Neuronal stem cell (in vitro differentiated cells): Measurements from ENCODE around the gene NUDT7.

ENCODE experiments used
- DNase-seq: peaks from one replicate; pipeline ENCODE4 v3.0.0-alpha.2; 2013; ENCODE audit warnings: low spot score
- H2AFZ ChIP-seq: one replicate; pipeline ENCODE4 v1.6.1; 2013; ENCODE audit warnings: mild to moderate bottlenecking, low read length, inconsistent platforms
- H2AK5ac ChIP-seq: 2 replicates; pipeline ENCODE4 v1.6.1; 2013; ENCODE audit warnings: low read depth, mild to moderate bottlenecking, inconsistent platforms, low read length, moderate library complexity, mixed read lengths
- H2BK120ac ChIP-seq: 2 replicates; pipeline ENCODE4 v1.6.1; 2013; ENCODE audit warnings: low read depth, mild to moderate bottlenecking, inconsistent platforms, low read length, moderate library complexity, mixed read lengths
- H2BK12ac ChIP-seq: one replicate; pipeline ENCODE4 v1.6.1; 2013; ENCODE audit warnings: low read length, inconsistent platforms
- H2BK15ac ChIP-seq: 2 replicates; pipeline ENCODE4 v1.6.1; 2013; ENCODE audit warnings: mild to moderate bottlenecking, low read length, inconsistent platforms, mixed read lengths
- H2BK5ac ChIP-seq: one replicate; pipeline ENCODE4 v1.6.1; 2013; ENCODE audit warnings: inconsistent platforms, mild to moderate bottlenecking, low read length, moderate library complexity
- H3K14ac ChIP-seq: one replicate; pipeline ENCODE4 v1.6.1; 2013; ENCODE audit warnings: low read length, inconsistent platforms
- H3K18ac ChIP-seq: 2 replicates; pipeline ENCODE4 v1.6.1; 2013; ENCODE audit warnings: low read length, inconsistent platforms
- H3K23ac ChIP-seq: 2 replicates; pipeline ENCODE4 v1.6.1; 2013; ENCODE audit warnings: low read depth, mild to moderate bottlenecking, mixed read lengths, low read length, inconsistent platforms; ENCODE audit not compliant: poor library complexity
- H3K27ac ChIP-seq: replicated peaks from 3 replicates; pipeline ENCODE4 v1.5.1; 2013; ENCODE audit warnings: low read length, inconsistent platforms
- H3K27me3 ChIP-seq, 3 experiments: 2 replicates each; pipeline ENCODE4 v1.6.1; 2013; ENCODE audit warnings: low read length in 3 of 3, mild to moderate bottlenecking in 2 of 3, inconsistent platforms in 1 of 3, low read depth in 1 of 3, mixed read lengths in 1 of 3, moderate library complexity in 1 of 3; ENCODE audit not compliant: control insufficient read depth in 3 of 3, insufficient read depth in 3 of 3
- H3K36me3 ChIP-seq, 2 donors: replicated peaks in 1 of 2; 2 replicates each; pipeline ENCODE4 v1.6.1; 2013; ENCODE audit warnings: low read length in 2 of 2; ENCODE audit not compliant: control insufficient read depth in 2 of 2, insufficient read depth in 2 of 2
- H3K4ac ChIP-seq: 2 replicates; pipeline ENCODE4 v1.6.1; 2013; ENCODE audit warnings: inconsistent platforms, mild to moderate bottlenecking, low read length, moderate library complexity
- H3K4me1 ChIP-seq, 2 donors: 1 replicate in 1 of 2; 2 replicates in 1 of 2; pipeline ENCODE4 v1.6.1; 2013; ENCODE audit warnings: low read length in 2 of 2, low read depth in 1 of 2; ENCODE audit not compliant: control insufficient read depth in 2 of 2, insufficient read depth in 1 of 2
- H3K4me2 ChIP-seq: one replicate; pipeline ENCODE4 v1.6.1; 2013; ENCODE audit warnings: mild to moderate bottlenecking, low read length, inconsistent platforms; ENCODE audit not compliant: insufficient read depth, poor library complexity, severe bottlenecking
- H3K4me3 ChIP-seq, 2 donors: 2 replicates each; pipeline ENCODE4 v1.5.1; 2013; ENCODE audit warnings: low read length in 2 of 2, mild to moderate bottlenecking in 2 of 2, inconsistent platforms in 1 of 2, moderate library complexity in 1 of 2
- H3K79me1 ChIP-seq: one replicate; pipeline ENCODE4 v1.6.1; 2013; ENCODE audit warnings: low read depth, mild to moderate bottlenecking, inconsistent platforms, low read length, moderate library complexity
- H3K9ac ChIP-seq: one replicate; pipeline ENCODE4 v1.6.1; 2013; ENCODE audit warnings: mild to moderate bottlenecking, low read depth, low read length, inconsistent platforms; ENCODE audit not compliant: poor library complexity
- H3K9me3 ChIP-seq, 2 donors: replicated peaks in 1 of 2; 2 replicates each; pipeline versions ENCODE3 to v1.6.1; 2013; ENCODE audit warnings: low read length in 2 of 2, mild to moderate bottlenecking in 2 of 2, inconsistent platforms in 1 of 2, low read depth in 1 of 2, mixed read lengths in 1 of 2, moderate library complexity in 1 of 2; ENCODE audit not compliant: control insufficient read depth in 2 of 2, insufficient read depth in 1 of 2
- H4K8ac ChIP-seq: one replicate; pipeline ENCODE4 v1.6.1; 2013; ENCODE audit warnings: low read depth, mild to moderate bottlenecking, inconsistent platforms, low read length, moderate library complexity
- H4K91ac ChIP-seq: one replicate; pipeline ENCODE4 v1.6.1; 2013; ENCODE audit warnings: low read length, low read depth, mild to moderate bottlenecking, inconsistent platforms; ENCODE audit not compliant: poor library complexity
- WGBS, 2 donors: extraction: QIAGEN DNeasy Blood & Tissue Kit; methylation state at CpG; one replicate each; pipeline ENCODE4 v1.1.7; 2013; ENCODE audit warnings: missing lambda C conversion rate in 2 of 2, mixed read lengths in 1 of 2; ENCODE audit not compliant: insufficient read length in 2 of 2, insufficient replicate concordance in 1 of 2; ENCODE audit errors: extremely low coverage in 2 of 2; 5-methylcytosine and 5-hydroxymethylcytosine counted together

Gene NUDT7

GRCh38 chr16:77767211-77767610 is 44.9 kb downstream of the NUDT7 start:
- no peak overlapping the region for H3K27ac ChIP-seq
- no peak overlapping the region for H4K8ac ChIP-seq
- no peak overlapping the region for H3K14ac ChIP-seq
- H4K91ac ChIP-seq, result no peak overlapping the region
- peaks cover 3 to 5% of the 10 kb centered on the region in 2 donors for H3K4me1 ChIP-seq
- H3K4me3 ChIP-seq, result no peak overlapping the region
- H3K27me3 ChIP-seq, result no peaks in the 10 kb centered on the region
- H3K4ac ChIP-seq, result no peak overlapping the region
- no CpG with 5 or more reads among the region's 4 CpGs for WGBS, 2 donors
- no peaks in the 10 kb centered on the region for H3K36me3 ChIP-seq
- no peak for DNase-seq
- peaks cover 0 to 2% of the 10 kb centered on the region in 2 donors for H3K9me3 ChIP-seq
- no peak overlapping the region for H2BK5ac ChIP-seq
- no peak overlapping the region for H2BK15ac ChIP-seq
- H3K18ac ChIP-seq, result no peak overlapping the region
- peak overlapping the region; percentile 26 for H2AFZ ChIP-seq
- no peak overlapping the region for H3K23ac ChIP-seq
- H3K4me2 ChIP-seq, result no peak overlapping the region
- no peaks in the 10 kb centered on the region for H3K79me1 ChIP-seq
- no peak overlapping the region for H2AK5ac ChIP-seq
- no peak overlapping the region for H2BK120ac ChIP-seq
- no peak overlapping the region for H3K9ac ChIP-seq
- H2BK12ac ChIP-seq, result no peak overlapping the region

- no peak overlapping the region for H3K4me3 ChIP-seq
- no peaks in the 10 kb centered on the region for H3K36me3 ChIP-seq
- no peak for DNase-seq
- no peak overlapping the region for H3K4me2 ChIP-seq
- no peak overlapping the region for H3K9ac ChIP-seq
- H3K4me1 ChIP-seq, result peaks cover 3 to 5% of the 10 kb centered on the region in 2 donors
- no peak overlapping the region for H2BK120ac ChIP-seq
- H2BK12ac ChIP-seq, result no peak overlapping the region
- H2AK5ac ChIP-seq, result no peak overlapping the region
- H3K79me1 ChIP-seq, result no peaks in the 10 kb centered on the region
- H4K8ac ChIP-seq, result no peak overlapping the region
- H3K23ac ChIP-seq, result no peak overlapping the region
- H3K27ac ChIP-seq, result no peak overlapping the region
- H3K14ac ChIP-seq, result no peak overlapping the region
- no peak overlapping the region for H3K4ac ChIP-seq
- H3K9me3 ChIP-seq, result peaks cover 0 to 2% of the 10 kb centered on the region in 2 donors
- H4K91ac ChIP-seq, result no peak overlapping the region
- H2BK5ac ChIP-seq, result no peak overlapping the region
- H2BK15ac ChIP-seq, result no peak overlapping the region
- H2AFZ ChIP-seq, result no peak overlapping the region
- no peaks in the 10 kb centered on the region for H3K27me3 ChIP-seq
- no CpG with 5 or more reads among the region's 3 CpGs for WGBS, 2 donors
- H3K18ac ChIP-seq, result no peak overlapping the region
Measured at GRCh38 chr16:77767826-77768225, 45.5 kb downstream of the NUDT7 start.

DNA sequence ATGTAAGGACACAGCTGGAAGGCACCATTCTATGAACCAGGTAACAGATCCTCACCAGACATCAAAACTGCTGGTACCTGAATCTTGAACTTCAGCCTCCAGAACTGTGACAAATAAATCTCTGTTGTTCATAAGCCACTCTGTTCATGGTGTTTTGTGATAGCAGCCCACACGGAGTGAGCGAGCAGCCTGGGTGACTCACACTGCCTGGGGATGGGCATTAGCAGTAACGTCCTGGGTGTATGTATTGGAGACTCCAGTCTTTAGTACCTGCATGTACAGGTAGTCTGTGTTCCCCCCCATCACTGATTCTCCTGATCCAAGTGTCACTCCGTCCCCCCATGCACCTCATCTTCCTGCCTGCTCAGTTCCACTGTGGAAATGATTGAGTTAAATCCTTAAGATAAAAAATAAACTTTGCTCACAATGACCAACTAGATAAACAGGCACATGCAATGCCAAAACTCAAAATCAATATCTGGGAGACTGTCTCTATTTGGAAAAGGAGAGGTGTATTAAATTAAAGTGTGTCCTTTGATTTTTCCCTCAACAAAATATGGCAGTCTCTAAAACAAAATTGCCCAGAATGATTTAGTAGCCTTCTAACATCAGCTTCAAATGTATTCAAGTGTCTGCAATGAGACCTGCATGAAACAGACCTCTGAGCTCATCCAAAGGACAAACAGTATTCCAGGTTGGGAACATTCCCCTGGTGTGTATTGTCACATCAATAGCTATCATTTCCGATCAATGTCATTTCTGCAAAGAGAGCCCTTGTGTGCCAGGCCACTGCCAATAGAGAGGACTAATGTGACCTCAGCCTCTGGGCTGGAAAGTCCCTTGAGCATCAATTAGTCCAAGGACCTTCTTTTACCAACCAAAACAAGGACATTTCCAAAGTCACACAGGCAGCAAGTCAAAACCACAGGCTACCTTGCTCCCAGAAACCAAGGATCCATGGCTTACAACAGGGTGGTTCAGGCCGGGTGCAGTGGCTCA is 53.9 kb downstream of the NUDT7 start:
- H2BK12ac ChIP-seq, result no peak overlapping the region
- no peak overlapping the region for H3K27ac ChIP-seq
- no peaks in the 10 kb centered on the region for H3K9me3 ChIP-seq
- no peak overlapping the region for H3K9ac ChIP-seq
- no peak overlapping the region for H2BK15ac ChIP-seq
- no peak overlapping the region for H2AK5ac ChIP-seq
- no CpG with 5 or more reads among the region's 6 CpGs for WGBS, 2 donors
- no peaks in the 10 kb centered on the region for H3K27me3 ChIP-seq
- H3K23ac ChIP-seq, result no peak overlapping the region
- H3K4me3 ChIP-seq, result no peak overlapping the region
- no peak overlapping the region for H3K4me2 ChIP-seq
- H4K91ac ChIP-seq, result no peak overlapping the region
- H2AFZ ChIP-seq, result no peak overlapping the region
- no peak overlapping the region for H2BK120ac ChIP-seq
- H3K36me3 ChIP-seq, result no peaks in the 10 kb centered on the region
- H3K18ac ChIP-seq, result no peak overlapping the region
- H3K4me1 ChIP-seq, result no peaks in the 10 kb centered on the region
- no peak overlapping the region for H4K8ac ChIP-seq
- H3K14ac ChIP-seq, result no peak overlapping the region
- H3K4ac ChIP-seq, result no peak overlapping the region
- H2BK5ac ChIP-seq, result no peak overlapping the region
- no peaks in the 10 kb centered on the region for H3K79me1 ChIP-seq
- DNase-seq, result no peak

- no peaks in the 10 kb centered on the region for H3K27me3 ChIP-seq
- no peak overlapping the region for H4K91ac ChIP-seq
- H4K8ac ChIP-seq, result no peak overlapping the region
- H3K4me3 ChIP-seq, result no peak overlapping the region
- H3K36me3 ChIP-seq, result no peaks in the 10 kb centered on the region
- no peaks in the 10 kb centered on the region for H3K9me3 ChIP-seq
- no peak overlapping the region for H3K14ac ChIP-seq
- no peak overlapping the region for H2BK12ac ChIP-seq
- H3K23ac ChIP-seq, result no peak overlapping the region
- H2AFZ ChIP-seq, result no peak overlapping the region
- no peaks in the 10 kb centered on the region for H3K4me1 ChIP-seq
- no CpG with 5 or more reads among the region's 4 CpGs for whole genome bisulfite sequencing, 2 donors
- no peak overlapping the region for H3K4ac ChIP-seq
- no peak overlapping the region for H2BK5ac ChIP-seq
- no peak overlapping the region for H3K4me2 ChIP-seq
- H2AK5ac ChIP-seq, result no peak overlapping the region
- no peak overlapping the region for H2BK120ac ChIP-seq
- no peak overlapping the region for H3K9ac ChIP-seq
- no peak overlapping the region for H3K18ac ChIP-seq
- no peak for DNase-seq
- no peak overlapping the region for H2BK15ac ChIP-seq
- no peak overlapping the region for H3K27ac ChIP-seq
- no peaks in the 10 kb centered on the region for H3K79me1 ChIP-seq
Measured at GRCh38 chr16:77777745-77778144, 55.4 kb downstream of the NUDT7 start.
